Uterus (tissue), 2 donors: ENCODE measurements around the gene TLR6.

Experiments
- CTCF ChIP-seq, 4 experiments: fragments of 200-600 bp in 2 of 4; fragments of 450-650 bp in 2 of 4; sonication (generic) in 2 of 4; IDR thresholded peaks; one replicate each; pipeline ENCODE4 v1.5.1; 2016 to 2019; ENCODE audit warnings: antibody characterized with exemption in 4 of 4, mild to moderate bottlenecking in 2 of 4, moderate library complexity in 1 of 4
- POLR2A ChIP-seq, 2 donors: fragments of 450-650 bp; IDR thresholded peaks; one replicate each; pipeline ENCODE4 v1.6.1; 2016; ENCODE audit warnings: antibody characterized with exemption in 2 of 2, mild to moderate bottlenecking in 1 of 2, moderate library complexity in 1 of 2

- TF ChIP-seq CTCF (IDR thresholded peaks at IDR 0.05) (no peak), POLR2A (IDR thresholded peaks at IDR 0.05) (no peak)
Measured at GRCh38 chr4:38871593-38871992, 15.0 kb upstream of the TLR6 start.
